ENCODE measurements around the gene ARSG. TPM values are rescaled to one million over a fixed set of nuclear protein-coding genes. Genes with fewer than 3 reads are reported as not detected.

The ARSG gene
- total and polyA plus RNA-seq, 2 donors (not counting 3 experiments of a cell fraction or from before 2014, with no cell fraction given): 3.9 to 7.0 TPM

DNA sequence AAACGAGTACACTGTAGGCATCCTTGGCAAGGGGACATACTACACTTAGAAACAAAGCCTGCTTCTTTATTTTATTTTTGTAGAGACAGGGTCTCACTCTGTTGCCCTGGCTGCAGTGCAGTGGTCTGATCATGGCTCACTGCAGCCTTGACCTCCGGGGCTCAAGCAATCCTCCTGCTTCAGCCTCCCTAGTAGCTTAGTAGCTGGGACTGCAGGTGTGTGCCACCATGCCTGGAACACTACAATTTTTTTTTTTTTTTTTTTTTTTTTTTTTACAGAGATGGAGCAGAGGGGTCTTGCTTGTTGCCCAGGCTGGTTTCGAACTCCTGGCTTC is 87.8 kb downstream of the ARSG start:
- CTCF ChIA-PET: interaction anchor here (0.7 to 2.1 kb wide), 2 partner anchors 20 to 66 kb away, joined by 3 to 7 read pairs; no protein-coding TSS in a partner anchor
- no peaks in the 10 kb centered on the region for H3K9me1 ChIP-seq (replicated peaks; ENCODE audit: control insufficient read depth, extremely low read depth, insufficient read depth, low read length)
- no peaks in the 10 kb centered on the region for H3K9me3 ChIP-seq (replicated peaks; ENCODE audit: control insufficient read depth, insufficient read depth, low read length)
- H4K20me1 ChIP-seq (replicated peaks; ENCODE audit: control insufficient read depth, extremely low read depth, insufficient read depth, low read length): no peaks in the 10 kb centered on the region
- no TSS peak for BruUV-seq (replicated peaks)
- no peaks in the 10 kb centered on the region for H3K36me3 ChIP-seq (ENCODE audit: control insufficient read depth in 2 of 2, extremely low read depth in 1 of 2, insufficient read depth in 2 of 2, low read length in 2 of 2)
- peak overlapping the region; percentile 66 for H3K9ac ChIP-seq (replicated peaks; ENCODE audit: extremely low read depth, insufficient read depth, low read length)
- dilution Hi-C loops (cut with MboI; ENCODE audit: extremely low pct_ligation_motif_present, low sequenced_read_pairs) (no loop called here), intact Hi-C loops (cut with micrococcal nuclease) (loop anchor here (2.0 kb wide), 3 partner anchors 24 to 86 kb away; no protein-coding TSS in a partner anchor)
- H3K4me2 ChIP-seq (ENCODE audit: insufficient read depth, low read length): no peak overlapping the region
- H3K27ac ChIP-seq (ENCODE audit: insufficient read depth, low read depth, low read length): peak overlapping the region; percentile 75
- no peak overlapping the region for H3K4me3 ChIP-seq (replicated peaks in 1 of 3; ENCODE audit: insufficient read depth in 1 of 3, low read depth in 1 of 3, low read length in 3 of 3)
- FAIRE-seq: no peak
- H3K79me2 ChIP-seq (ENCODE audit: control insufficient read depth, insufficient read depth, low read length): no peaks in the 10 kb centered on the region
- TF ChIP-seq, protein P1, sequence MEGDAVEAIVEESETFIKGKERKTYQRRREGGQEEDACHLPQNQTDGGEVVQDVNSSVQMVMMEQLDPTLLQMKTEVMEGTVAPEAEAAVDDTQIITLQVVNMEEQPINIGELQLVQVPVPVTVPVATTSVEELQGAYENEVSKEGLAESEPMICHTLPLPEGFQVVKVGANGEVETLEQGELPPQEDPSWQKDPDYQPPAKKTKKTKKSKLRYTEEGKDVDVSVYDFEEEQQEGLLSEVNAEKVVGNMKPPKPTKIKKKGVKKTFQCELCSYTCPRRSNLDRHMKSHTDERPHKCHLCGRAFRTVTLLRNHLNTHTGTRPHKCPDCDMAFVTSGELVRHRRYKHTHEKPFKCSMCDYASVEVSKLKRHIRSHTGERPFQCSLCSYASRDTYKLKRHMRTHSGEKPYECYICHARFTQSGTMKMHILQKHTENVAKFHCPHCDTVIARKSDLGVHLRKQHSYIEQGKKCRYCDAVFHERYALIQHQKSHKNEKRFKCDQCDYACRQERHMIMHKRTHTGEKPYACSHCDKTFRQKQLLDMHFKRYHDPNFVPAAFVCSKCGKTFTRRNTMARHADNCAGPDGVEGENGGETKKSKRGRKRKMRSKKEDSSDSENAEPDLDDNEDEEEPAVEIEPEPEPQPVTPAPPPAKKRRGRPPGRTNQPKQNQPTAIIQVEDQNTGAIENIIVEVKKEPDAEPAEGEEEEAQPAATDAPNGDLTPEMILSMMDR (IDR thresholded peaks at IDR 0.05; ENCODE audit: extremely low read depth in 1 of 2, insufficient read depth in 1 of 2, low read depth in 1 of 2, low read length in 2 of 2): no peak
- TF ChIP-seq, protein P2, sequence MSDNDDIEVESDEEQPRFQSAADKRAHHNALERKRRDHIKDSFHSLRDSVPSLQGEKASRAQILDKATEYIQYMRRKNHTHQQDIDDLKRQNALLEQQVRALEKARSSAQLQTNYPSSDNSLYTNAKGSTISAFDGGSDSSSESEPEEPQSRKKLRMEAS (IDR thresholded peaks at IDR 0.05; ENCODE audit: insufficient read depth, insufficient read length): no peak
- TF ChIP-seq GATA2 (IDR thresholded peaks at IDR 0.05; ENCODE audit: insufficient read depth, insufficient read length, low read depth, low read length) (no peak), MYC (IDR thresholded peaks at IDR 0.05; ENCODE audit: low read depth, low read length) (no peak), EZH2 (IDR thresholded peaks at IDR 0.05; ENCODE audit: borderline replicate concordance, low read depth, low read length, severe bottlenecking) (no peak), POLR2AphosphoS5 (IDR thresholded peaks at IDR 0.05; ENCODE audit: insufficient read depth, low read depth, low read length) (no peak), JUN (IDR thresholded peaks at IDR 0.05; ENCODE audit: borderline replicate concordance, insufficient read depth, insufficient read length, low read depth) (no peak), POLR2A (IDR thresholded peaks at IDR 0.05; ENCODE audit: low read depth, low read length) (no peak), FOS (IDR thresholded peaks at IDR 0.05; ENCODE audit: borderline replicate concordance, insufficient read depth, low read length) (no peak)
- peaks cover 42% of the 10 kb centered on the region for H3K4me1 ChIP-seq (ENCODE audit: control insufficient read depth, extremely low read depth, insufficient read depth, low read length)
- H2AFZ ChIP-seq (ENCODE audit: low read depth, low read length): no peak overlapping the region
- no peaks in the 10 kb centered on the region for H3K27me3 ChIP-seq (ENCODE audit: control insufficient read depth in 2 of 2, insufficient read depth in 2 of 2, low read length in 2 of 2)
- POLR2A ChIA-PET: no interaction called here
- DNase-seq (ENCODE audit: low read depth, low spot score): no peak
